HG02623 (cell line): ENCODE measurements around the gene RASGEF1C.

Experiments
- ATAC-seq: cut with Tn5 transposase; IDR thresholded peaks from one replicate; pipeline ENCODE4 v1.9.1; 2021; ENCODE audit warnings: moderate library complexity; ENCODE audit not compliant: unreplicated experiment

Gene RASGEF1C

DNA sequence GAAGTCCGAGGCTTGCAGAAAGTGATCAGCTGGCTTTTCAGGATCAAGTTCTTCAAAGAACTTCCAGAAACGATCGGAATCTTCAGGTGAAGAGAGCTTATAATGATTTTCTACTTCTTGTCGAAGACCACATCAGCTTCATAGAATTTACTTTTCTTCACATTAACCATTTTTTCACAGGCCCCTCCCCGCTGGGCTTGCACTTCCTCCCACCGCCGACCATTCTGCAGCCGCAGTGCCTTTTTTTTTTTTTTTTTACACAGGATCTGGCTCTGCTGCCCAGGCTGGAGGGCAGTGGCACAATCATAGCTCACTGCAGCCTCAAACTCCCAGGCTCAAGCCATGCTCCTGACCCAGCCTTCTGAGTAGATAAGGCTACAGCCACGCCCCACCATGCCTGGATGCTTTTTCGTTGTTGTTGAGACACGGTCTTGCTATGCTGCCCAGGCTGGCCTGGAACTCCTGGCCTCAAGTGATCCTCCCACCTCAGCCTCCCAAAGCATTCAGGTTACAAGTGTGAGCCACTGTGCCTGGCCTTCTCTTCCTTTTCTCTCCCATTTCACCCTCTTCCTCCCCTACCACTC lies 122.1 kb downstream of the RASGEF1C start:
- no peak for ATAC-seq

DNA sequence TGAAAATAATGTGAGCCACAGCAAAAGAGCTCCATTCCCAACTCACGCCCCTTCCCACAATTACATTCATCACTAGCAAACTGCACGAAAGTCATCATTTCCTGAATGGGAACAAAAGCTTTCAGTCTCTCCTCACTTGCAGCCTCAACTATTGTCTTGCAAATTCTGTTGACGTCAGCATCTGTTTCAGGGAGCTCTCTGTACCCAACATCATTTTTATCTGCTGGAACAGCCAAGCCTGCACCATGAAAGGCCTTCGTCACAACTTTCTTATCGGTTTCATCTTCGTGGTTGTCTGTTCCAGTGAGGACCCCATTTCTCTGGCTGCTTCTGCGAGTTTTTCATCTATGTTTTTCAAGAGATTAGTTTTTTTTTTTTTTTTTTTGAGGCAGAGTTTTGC lies 123.2 kb downstream of the RASGEF1C start:
- ATAC-seq = no peak

DNA sequence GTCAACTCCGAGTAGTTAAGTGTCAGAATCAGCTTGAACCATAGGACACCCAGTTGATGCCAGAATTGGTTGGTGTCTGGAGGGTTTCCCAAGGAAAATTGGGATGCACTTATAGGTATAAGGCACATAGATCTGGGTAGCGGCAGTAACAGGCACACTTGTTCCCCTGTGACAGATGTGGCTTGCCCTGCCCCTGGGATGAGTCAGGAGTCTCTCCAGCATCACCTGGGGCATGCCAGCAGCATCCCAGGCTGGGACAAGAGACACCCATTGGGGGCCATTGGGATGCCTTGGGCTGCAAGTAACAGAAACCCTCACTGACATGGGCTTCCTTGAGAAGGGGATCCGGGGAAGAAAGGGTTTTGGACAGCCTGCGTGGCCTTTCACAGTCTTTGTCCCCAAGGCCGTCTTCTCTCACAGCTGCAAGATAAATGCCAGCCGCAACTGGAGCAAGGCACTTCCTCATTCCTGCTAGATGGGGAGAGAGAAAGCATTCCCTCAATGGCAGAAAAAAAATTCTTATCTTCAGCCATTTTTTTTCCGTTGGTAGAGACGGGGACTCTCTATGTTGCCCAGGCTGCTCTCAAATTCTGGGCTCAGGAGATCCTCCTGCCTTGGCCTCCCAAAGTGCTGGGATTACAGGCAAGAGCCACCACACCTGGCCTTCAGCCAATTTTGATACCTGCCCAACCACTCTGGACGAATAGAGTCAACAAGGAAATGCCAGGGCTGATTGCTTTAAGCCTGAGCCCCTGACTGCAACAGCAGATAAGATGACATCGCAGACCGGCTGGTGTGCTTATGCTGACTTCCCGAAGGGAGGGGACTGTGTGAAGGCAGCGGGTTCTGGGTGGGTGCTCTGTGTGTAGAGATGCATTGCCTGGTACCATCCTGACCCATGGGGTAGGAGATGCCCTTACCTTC lies 124.1 kb downstream of the RASGEF1C start:
- ATAC-seq = no peak

DNA sequence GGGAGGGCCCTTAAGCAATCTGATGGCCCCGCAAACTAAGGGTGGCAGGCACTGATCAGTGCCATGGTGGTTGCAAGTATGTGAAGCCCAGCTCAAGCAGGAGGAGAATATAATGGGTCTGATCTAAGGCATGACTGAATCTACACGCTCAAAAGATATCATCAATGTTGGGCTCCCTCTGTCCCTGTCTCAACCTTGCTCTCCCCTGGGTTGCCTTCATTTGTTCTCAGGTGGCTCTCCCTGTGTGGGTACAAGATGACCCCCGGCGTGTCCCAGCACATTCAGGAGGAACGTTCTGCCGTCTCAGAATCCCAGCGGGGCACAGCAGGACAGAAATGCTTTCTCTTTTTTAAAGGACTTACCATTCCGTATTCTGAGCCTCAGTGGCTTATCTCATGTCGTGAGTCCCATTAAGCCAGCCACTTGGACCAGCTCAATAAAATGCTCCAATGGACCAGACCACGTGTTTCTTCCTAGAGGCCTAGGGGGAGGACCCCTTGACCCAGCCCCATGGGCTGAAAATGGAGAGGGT lies 125.4 kb downstream of the RASGEF1C start:
- ATAC-seq = no peak

DNA sequence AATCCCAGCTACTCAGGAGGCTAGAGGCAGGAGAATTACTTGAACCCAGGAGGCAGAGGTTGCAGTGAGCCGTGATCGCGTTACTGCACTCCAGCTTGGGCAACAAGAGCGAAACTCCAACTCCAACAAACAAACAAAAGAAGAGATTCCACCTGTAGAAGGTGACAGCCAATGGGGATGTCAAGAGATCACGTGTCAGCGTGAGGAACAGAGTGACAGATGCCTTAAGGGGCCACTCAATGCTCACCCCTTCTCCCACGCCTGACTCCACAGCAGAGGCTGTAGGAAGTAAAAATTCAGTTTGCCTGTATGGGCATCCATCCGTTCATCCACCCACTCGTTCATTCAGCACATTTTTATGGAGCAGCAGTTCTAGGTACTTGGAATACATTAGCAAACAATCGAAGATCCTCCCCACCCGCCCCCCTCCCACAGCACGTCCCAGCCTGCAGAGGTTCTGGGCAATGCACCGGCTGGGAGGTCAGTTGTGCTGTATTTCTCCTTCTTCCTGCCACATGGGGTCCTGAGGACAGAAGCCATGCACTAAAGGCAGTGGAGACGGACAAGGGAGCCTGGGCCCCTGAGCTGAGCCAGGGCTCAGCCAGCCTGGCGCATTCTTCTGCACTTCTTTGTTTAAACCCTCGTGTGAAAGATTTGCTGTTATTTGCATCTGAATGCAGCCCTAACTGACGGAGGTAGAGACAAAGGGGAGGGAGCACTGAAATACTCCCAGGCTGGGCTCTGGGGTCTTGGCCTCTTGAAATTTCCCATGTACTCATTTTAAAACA lies 126.2 kb downstream of the RASGEF1C start:
- ATAC-seq = no peak

DNA sequence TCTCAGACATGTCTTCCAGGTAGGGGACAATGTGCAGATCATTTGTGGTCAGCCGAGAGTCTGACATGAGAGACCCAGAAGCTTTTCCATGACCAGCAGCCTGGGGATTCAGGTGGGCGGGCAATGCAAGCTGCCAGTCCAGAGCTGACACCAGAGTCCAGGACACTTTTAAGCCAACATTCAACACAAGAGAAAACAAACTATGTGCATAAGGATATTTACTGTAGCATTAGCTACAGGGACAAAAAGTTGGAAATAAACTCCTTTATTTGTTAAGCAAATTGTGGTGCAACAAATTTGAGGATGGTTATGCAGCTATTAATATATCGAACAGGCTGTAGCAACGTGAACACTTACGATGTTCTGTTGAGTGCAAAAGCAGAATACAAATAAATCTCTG lies 127.5 kb downstream of the RASGEF1C start:
- no peak for ATAC-seq

DNA sequence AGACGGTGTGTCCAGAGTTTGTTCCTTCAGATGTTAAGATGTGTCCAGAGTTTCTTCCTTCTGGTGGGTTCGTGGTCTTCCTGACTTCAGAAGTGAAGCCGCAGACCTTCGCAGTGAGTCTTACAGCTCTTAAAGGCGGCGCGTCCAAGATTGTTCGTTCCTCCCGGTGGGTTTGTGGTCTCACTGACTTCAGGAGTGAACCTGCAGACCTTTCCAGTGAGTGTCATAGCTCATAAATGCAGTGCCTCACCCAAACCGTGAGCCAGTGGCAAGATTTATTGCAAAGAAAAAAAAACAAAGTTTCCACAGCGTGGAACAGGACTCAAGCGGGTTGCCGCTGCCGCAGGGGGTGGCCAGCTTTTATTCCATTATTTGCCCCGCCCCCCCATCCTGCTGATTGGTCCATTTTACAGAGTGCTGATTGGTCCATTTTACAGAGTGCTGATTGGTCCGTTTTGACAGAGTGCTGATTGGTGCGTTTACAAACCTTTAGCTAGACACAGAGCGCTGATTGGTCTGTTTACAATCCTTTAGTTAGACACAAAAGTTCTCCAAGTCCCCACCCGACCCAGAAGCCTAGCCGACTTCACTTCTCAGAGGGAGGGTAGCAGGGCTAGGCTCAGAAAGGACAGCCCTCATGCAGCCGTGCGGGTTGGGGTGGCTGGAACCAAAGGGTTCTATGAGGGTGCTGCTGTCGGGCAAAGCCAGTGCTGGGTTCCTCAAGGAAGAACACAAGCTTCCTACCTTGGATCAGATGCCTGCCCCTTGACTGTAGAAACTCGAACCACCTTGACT lies 128.3 kb downstream of the RASGEF1C start:
- no peak for ATAC-seq

DNA sequence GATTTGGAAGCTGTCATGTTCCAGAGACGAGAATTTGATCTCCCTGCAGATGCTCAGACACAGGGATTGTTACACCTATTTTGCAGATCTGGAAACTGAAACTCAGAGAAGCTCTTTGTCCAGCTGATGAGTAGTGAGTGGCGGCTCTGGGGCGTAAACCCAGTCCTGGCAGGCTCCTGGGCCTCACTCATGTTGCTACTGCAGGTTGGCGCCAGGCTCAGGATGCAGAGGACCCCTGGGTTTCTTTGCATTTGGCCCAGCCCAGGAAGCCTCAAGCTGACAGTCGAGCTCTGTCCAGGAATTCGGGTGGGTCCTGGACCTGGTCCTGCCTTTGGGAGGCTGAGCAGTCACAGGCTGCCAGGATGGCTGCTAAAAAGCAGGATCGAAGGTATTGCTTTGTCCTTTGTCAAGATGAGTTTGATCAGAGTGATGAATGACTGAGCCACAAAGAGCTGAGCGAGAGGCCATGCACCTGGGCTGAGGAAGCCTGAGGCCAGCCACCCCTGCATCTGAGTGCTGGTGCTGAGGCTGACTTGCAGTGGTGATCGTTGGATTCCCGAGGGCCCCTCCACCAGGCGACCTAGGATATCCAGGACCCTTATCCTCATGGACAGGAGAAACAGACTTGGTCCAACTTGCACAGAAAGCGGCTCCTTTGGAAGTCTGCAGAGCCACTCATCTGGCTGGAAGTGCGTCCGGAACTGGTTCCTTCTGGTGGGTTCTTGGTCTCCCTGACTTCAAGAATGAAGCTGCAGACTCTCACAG lies 129.1 kb downstream of the RASGEF1C start:
- ATAC-seq = no peak

DNA sequence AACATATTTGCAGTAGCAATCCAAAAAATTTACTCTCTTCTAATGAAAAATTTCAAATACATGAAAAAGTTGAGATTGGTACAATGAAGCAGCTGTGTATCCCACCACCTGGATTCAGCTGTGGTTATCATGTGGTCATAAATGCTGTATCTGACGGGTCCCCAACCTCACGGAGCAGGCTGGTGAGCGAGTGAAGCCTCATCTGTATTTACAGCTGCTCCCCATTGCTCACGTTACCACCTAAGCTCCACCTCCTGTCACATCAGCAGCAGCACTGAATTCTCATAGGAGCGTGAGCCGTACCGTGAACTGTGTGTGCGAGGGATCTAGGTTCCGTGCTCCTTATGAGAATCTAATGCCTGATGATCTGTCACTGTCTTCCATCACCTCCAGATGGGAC lies 130.7 kb downstream of the RASGEF1C start:
- ATAC-seq = no peak

DNA sequence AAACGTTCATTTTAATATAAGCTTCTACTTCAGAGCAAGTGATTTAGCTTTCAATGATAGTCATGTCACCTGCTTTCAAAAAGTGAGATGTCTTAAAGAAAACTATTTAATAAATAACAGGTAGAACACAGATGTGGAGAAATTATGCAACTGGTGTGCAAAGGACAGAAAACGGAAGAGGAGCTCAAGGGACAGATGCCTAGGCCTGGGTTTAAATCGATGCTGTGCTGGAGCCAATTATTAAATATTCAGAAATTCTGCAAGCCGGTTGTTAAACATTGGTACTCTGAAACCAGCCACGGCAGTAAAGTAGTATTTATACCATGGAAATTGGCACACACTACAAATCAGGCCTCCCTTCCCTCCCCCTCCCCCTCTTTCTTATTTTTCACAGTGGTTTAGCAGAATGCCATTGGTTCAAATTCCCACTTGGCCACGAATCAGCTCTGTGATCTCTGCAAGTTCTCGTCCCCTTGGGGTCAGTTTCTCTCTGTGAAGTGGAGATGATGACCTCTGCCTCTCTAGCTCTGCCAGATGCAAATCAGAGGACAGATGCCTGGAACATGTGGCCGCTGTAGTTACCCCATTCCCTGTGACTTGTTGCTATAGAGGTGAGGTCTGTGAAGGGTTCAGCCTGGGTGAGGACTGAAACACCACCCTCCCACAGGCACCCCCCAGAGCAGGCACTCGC lies 131.3 kb downstream of the RASGEF1C start:
- ATAC-seq = no peak

DNA sequence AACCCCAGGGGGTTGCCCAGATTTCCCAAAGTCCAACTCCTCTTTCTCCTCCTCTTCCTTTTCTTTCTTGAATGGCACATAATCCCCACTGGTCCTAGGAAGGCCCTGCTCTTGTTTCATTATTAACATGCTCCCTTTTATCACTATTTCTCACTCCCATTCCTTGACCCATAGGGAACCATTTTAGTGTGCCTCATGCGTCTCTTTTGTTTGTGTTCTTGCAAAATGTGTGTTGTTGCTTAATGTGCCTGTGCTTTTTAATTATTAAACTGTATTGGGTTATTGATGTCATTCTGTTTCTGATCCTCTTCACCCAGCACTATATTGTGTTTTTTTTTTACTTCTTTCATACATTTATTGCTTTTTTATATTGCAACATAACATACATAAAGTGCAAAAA lies 133.3 kb downstream of the RASGEF1C start:
- no peak for ATAC-seq

DNA sequence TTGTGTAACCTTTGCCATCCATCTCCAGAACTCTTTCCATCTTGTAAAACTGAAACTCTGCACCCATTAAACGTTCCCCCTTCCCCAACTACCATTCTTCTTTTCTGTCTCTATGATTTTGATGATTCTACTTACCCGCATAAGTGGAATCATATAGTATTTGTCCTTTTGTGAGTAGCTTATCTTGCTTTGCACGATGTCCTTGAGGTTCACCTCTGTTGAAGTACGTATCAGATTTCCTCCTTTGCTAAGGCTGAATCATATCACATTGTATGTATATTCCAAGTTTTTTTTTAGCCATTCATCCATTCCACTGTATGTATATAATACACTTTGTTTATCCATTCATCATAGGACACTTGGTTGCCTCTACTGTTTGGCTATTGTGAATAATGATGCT lies 134.5 kb downstream of the RASGEF1C start:
- ATAC-seq = no peak

DNA sequence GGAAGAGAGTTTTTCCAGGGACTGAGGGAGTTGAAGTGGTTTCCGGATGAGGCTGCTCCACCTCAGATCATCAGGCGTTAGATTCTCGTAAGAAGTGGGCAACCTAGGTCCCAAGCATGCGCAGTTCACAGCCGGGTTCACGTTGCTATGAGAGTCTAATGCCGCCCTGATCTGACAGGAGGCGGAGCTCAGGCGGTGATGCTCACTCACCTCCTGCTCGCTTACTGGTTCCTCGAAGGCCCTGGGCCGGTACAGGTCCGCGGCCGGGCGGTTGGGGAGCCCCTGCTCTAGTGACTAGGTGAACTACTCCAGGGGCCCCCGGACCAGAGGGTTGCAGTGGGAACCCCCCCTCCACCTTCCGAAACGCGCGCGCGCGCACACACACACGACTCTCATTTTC lies 136.5 kb downstream of the RASGEF1C start:
- no peak for ATAC-seq

DNA sequence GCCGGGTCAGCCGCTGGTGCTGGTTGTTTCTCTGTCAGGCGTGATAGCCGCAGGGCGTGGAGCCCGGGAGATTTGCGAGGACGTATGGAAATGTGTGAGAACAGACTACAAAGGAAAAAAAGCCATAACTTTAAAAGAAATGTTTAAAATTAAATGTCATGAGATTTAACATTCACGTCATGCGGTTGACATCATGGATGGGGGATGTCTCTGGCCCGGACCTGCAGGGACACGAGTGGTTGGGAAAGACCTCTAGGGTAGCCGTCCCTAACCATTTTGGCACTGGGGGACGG lies 136.8 kb downstream of the RASGEF1C start:
- no peak for ATAC-seq

DNA sequence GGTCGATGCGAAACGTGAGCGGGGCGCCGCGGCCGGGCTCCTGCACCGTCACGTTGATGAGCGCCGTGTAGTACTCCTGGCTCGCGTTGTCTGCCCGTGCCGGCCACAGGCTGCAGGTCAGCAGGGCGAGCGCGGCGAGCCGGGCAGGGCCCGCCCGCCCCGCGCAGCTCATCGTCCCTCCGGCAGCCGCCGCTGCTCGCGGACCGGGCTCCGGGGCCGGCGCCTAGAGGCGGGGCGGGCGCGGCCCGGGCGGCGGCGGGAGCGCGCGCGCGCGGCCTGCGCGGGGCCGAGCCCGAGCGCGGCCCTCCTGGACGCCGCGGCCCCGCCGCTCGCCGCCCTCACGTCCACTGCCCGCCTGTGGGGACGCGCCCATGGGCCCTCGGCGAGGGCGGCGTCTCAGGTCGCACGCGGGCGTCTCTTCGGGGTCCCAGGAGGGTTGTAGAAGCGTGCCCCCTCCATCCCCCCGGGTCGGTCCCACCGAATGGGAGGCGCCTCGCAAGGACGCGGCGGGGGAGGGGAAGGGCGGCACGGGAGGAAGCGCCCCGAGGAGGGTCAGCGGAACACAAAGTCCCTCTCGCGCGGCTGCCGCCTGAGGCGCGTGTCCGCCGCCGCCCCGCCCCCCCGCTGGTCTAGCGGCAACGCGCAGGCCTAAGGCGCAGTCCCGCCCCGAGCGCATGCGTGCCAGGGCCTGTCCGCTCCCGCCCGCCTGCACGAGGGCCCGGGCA lies 137.3 kb downstream of the RASGEF1C start, which contains the start of gene RNF130:
RNF130 (minus strand) TSS at position 229 of the 725 bp plus-strand sequence; CDS start at position 172, 57 bp downstream.
- peak; percentile 51 for ATAC-seq

DNA sequence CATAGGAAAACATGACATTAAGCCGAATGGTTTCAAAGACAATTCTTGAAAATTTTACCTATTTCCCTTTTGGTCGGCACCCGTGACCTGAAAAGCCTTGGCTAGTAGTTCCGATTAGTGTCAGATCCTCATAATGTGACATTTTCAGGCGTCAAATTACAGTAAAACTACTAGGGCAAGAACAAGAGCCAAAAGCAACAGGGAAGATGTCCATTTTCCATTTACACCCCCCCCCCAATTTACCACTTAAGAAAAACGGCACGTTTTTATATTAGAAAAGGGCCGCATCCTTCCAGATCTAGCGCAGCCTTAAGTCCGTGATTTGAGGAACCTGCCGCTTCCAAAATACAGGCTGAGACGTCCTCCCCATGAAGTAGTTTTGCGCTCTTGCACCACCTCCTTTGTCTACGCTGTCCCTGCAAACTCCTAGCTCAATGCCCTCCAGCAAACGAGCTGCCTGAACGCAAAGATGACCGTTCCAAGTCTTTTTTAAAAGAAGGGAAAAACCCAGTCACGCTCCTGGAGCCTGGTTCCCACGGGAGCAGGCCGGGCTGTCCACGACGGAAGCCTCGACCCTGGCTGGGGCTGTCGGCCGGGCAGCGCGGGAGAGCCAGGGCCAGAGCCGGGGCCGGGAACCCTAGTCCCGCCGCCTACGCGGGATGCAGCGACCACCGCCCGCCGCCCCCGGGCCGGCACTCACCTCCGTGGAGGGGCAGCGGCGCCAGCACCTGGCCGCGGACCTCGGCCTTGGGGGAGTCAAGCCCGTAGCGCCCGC lies 138.1 kb downstream of the RASGEF1C start:
- ATAC-seq = no peak

DNA sequence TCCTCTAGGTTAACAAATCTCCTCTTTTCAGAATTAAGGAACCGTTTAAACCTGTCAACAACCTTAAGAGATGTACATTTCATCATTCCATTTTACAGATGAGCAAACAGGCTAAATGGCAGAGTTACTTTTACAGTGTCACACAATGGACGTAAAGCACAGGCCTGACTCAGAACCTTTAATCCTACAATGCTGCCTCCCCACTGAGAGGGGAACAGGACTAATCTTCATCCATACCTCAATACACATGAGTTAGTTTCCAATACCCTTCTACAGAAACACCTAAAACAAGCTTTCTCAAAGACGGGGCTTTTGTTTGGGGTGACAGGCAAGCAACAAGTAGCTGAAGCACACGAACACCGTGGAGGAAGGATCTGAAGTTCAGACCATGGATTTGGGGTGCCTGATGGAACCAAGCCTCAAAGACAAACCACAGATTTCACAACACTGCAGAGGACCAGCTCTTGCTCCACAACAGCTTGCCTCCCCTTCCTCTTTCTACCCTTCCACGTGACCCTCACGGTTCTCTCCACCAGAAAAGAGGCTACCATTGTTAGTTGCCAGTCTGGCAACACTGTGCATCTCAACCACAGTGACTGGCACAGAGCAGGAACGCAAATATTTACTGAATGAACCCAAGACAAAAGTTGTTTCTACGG lies 139.3 kb downstream of the RASGEF1C start:
- no peak for ATAC-seq
